ENCODE results near the gene CYTIP. TPM values are rescaled to one million over a fixed set of nuclear protein-coding genes. Genes with fewer than 3 reads are reported as not detected.

The CYTIP gene
- total and polyA plus RNA-seq, 7 experiments from 2014 or later, result 170 to 406 (median 322) TPM

DNA sequence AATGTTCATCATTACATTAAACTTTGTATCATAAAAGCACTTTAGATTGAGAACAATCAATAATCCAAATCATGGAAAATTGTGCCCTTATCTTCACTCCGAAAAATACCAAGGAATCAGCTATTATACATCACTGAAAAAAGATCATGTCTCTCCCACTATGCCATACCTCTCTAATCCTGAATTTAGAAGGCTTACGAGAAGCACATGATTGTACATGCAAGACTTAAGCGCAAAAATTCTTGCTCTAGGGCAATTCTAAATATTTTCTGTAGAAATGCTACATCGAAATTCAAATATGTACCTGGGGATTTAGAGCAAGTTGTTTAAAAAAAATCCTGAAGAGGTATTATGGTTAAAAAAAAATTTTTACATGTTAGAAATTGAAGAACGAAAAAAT lies 1.3 kb downstream of the CYTIP start:
- H3K36me3 Mint-ChIP-seq, result peaks cover 46 to 61% (median 56%) of the 10 kb centered on the region in 5 donors

DNA sequence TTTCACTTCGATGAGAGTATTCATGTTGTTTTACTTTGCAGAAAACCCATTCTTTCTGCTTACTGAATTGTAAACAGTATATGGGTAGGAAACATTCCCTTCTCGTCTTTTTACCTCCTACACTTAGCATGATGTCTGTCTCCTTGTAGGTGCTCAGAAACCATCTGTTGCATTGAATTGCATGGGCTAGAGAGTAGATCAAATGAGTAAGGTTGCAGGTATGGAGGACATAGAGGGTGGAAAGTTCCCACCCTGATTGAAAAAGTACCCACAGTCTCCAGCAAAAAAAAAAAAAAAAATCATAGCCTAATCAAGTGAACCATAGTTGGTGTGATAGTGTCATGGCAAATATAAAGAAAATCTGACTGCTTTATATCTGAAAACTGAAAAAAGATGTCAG lies 1.7 kb downstream of the CYTIP start:
- H3K36me3 ChIP-seq (ENCODE audit: control insufficient read depth in 2 of 3, insufficient read depth in 3 of 3, low read length in 3 of 3), result peaks cover 11 to 46% (median 11%) of the 10 kb centered on the region in 3 experiments
- H3K27ac ChIP-seq (ENCODE audit: low read depth, low read length), result peak overlapping the region; percentile 89
- ChIA-PET POLR2A (interaction anchor here (0.6 to 27.4 kb wide), 6 partner anchors 10 to 447 kb away, joined by 3 to 810 read pairs (median 426); partner anchors contain the start of gene ERMN), CTCF (interaction anchor here (2.4 to 3.9 kb wide), 2 partner anchors 39 to 115 kb away, joined by 19 to 21 read pairs; no protein-coding TSS in a partner anchor)
- peak overlapping the region; percentile 97 for H3K4me3 ChIP-seq (ENCODE audit: low read length)
- intact Hi-C loops (cut with micrococcal nuclease), result loop anchor here (5.0 to 10.0 kb wide), 4 partner anchors 435 to 1110 kb away; partner anchors contain the start of genes NR4A2 (in 2 of the 2), ACVR1 (in 1 of the 2), CCDC148 (in 1 of the 2) and PKP4 (in 1 of the 2)
- H3K27me3 Mint-ChIP-seq, result no peaks in the 10 kb centered on the region
- H3K9me3 ChIP-seq (ENCODE audit: control insufficient read depth in 2 of 3, low read length in 3 of 3), result no peaks in the 10 kb centered on the region
- no peaks in the 10 kb centered on the region for H3K27me3 ChIP-seq (ENCODE audit: control insufficient read depth in 2 of 2, insufficient read depth in 2 of 2, low read length in 2 of 2)
- DNase-seq (peak in 2 of 9 donors; percentile 34 to 51), ATAC-seq (no peak)
- peaks cover 47 to 64% (median 61%) of the 10 kb centered on the region in 5 donors for H3K36me3 Mint-ChIP-seq
- peaks cover 12 to 20% of the 10 kb centered on the region in 2 donors for H3K4me1 ChIP-seq (ENCODE audit: control insufficient read depth in 2 of 2, insufficient read depth in 2 of 2, low read length in 2 of 2)
- peak overlapping the region; percentile 95 to 100 (median 98) for H3K27ac Mint-ChIP-seq
- H3K9me3 Mint-ChIP-seq, result peaks cover 0 to 6% (median 0%) of the 10 kb centered on the region in 11 donors
- H3K4me3 Mint-ChIP-seq, result peak overlapping the region; percentile 92 to 100 (median 97)
- peaks cover 22 to 42% (median 28%) of the 10 kb centered on the region in 7 donors for H3K4me1 Mint-ChIP-seq

More for the DNA sequence above, 1.3 kb downstream of the CYTIP start:
- Histone ChIP-seq H3K9me3 (ENCODE audit: control insufficient read depth in 2 of 3, low read length in 3 of 3) (no peaks in the 10 kb centered on the region), H3K4me1 (ENCODE audit: control insufficient read depth in 2 of 2, insufficient read depth in 2 of 2, low read length in 2 of 2) (peaks cover 16 to 24% of the 10 kb centered on the region in 2 donors), H3K36me3 (ENCODE audit: control insufficient read depth in 2 of 3, insufficient read depth in 3 of 3, low read length in 3 of 3) (peaks cover 11 to 46% (median 11%) of the 10 kb centered on the region in 3 experiments), H3K27me3 (ENCODE audit: control insufficient read depth in 2 of 2, insufficient read depth in 2 of 2, low read length in 2 of 2) (no peaks in the 10 kb centered on the region), H3K4me3 (ENCODE audit: low read length) (peak overlapping the region; percentile 97), H3K27ac (ENCODE audit: low read depth, low read length) (peak overlapping the region; percentile 89)
- Mint-ChIP-seq H3K4me3 (peak overlapping the region; percentile 92 to 100 (median 97)), H3K4me1 (peaks cover 26 to 43% (median 32%) of the 10 kb centered on the region in 7 donors), H3K27ac (peak overlapping the region; percentile 95 to 100 (median 98)), H3K27me3 (no peaks in the 10 kb centered on the region), H3K9me3 (peaks cover 0 to 6% (median 0%) of the 10 kb centered on the region in 11 donors)
- DNase-seq (no peak), ATAC-seq (no peak)
- POLR2A ChIA-PET, result interaction anchor here (0.6 to 27.4 kb wide), 11 partner anchors 9 to 449 kb away, joined by 3 to 810 read pairs (median 7); partner anchors contain the start of gene ERMN
- CTCF ChIA-PET, result interaction anchor here (1.0 to 3.9 kb wide), 10 partner anchors 11 to 115 kb away, joined by 3 to 21 read pairs (median 8); no protein-coding TSS in a partner anchor
- intact Hi-C loops (cut with micrococcal nuclease), result loop anchor here (5.0 to 10.0 kb wide), 4 partner anchors 435 to 1110 kb away; partner anchors contain the start of genes NR4A2 (in 2 of the 2), ACVR1 (in 1 of the 2), CCDC148 (in 1 of the 2) and PKP4 (in 1 of the 2)

DNA sequence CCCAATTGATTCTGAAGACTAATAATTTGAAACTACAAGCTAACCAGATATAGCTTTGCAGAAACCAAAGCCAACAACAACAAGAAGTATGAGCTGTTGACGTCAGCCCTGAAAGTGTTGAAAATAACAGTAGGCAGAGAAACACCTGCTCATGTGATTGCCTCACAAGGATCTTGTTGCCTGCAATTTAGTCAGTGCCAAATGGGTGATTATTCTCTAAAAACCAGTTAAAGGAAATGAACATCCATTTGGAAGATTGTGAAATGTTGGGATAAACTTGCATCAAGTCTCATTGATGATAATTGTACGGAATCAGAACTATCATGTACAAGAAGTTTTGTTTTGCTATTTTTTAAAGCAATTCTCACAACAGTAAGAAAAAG lies 2.8 kb downstream of the CYTIP start:
- H3K27me3 ChIP-seq (ENCODE audit: control insufficient read depth in 2 of 2, insufficient read depth in 2 of 2, low read length in 2 of 2), result no peaks in the 10 kb centered on the region
- DNase-seq, result peak in 7 of 9 donors; percentile 67 to 86 (median 77)
- peaks cover 11 to 46% (median 11%) of the 10 kb centered on the region in 3 experiments for H3K36me3 ChIP-seq (ENCODE audit: control insufficient read depth in 2 of 3, insufficient read depth in 3 of 3, low read length in 3 of 3)
- peak overlapping the region; percentile 89 for H3K27ac ChIP-seq (ENCODE audit: low read depth, low read length)
- Mint-ChIP-seq H3K4me3 (peak overlapping the region; percentile 92 to 100 (median 97)), H3K27me3 (no peaks in the 10 kb centered on the region), H3K4me1 (peaks cover 12 to 38% (median 23%) of the 10 kb centered on the region in 7 donors), H3K9me3 (peaks cover 0 to 6% (median 0%) of the 10 kb centered on the region in 11 donors), H3K27ac (peak overlapping the region; percentile 95 to 100 (median 98)), H3K36me3 (peaks cover 50 to 73% (median 68%) of the 10 kb centered on the region in 5 donors)
- peak; percentile 70 for ATAC-seq
- peak overlapping the region; percentile 97 for H3K4me3 ChIP-seq (ENCODE audit: low read length)
- intact Hi-C loops (cut with micrococcal nuclease), result loop anchor here (1.0 to 10.0 kb wide), 11 partner anchors 8 to 1109 kb away; partner anchors contain the start of genes NR4A2 (in 2 of the 2), ACVR1 (in 1 of the 2), CCDC148 (in 1 of the 2) and PKP4 (in 1 of the 2)
- H3K9me3 ChIP-seq (ENCODE audit: control insufficient read depth in 2 of 3, low read length in 3 of 3), result no peaks in the 10 kb centered on the region
- H3K4me1 ChIP-seq (ENCODE audit: control insufficient read depth in 2 of 2, insufficient read depth in 2 of 2, low read length in 2 of 2), result peaks cover 5 to 11% of the 10 kb centered on the region in 2 donors
- ChIA-PET POLR2A (interaction anchor here (1.0 to 27.4 kb wide), 12 partner anchors 8 to 457 kb away, joined by 3 to 810 read pairs (median 8); partner anchors contain the start of gene ERMN), CTCF (interaction anchor here (0.8 to 9.2 kb wide), 10 partner anchors 9 to 114 kb away, joined by 3 to 80 read pairs (median 8); partner anchors contain the start of gene ERMN)

DNA sequence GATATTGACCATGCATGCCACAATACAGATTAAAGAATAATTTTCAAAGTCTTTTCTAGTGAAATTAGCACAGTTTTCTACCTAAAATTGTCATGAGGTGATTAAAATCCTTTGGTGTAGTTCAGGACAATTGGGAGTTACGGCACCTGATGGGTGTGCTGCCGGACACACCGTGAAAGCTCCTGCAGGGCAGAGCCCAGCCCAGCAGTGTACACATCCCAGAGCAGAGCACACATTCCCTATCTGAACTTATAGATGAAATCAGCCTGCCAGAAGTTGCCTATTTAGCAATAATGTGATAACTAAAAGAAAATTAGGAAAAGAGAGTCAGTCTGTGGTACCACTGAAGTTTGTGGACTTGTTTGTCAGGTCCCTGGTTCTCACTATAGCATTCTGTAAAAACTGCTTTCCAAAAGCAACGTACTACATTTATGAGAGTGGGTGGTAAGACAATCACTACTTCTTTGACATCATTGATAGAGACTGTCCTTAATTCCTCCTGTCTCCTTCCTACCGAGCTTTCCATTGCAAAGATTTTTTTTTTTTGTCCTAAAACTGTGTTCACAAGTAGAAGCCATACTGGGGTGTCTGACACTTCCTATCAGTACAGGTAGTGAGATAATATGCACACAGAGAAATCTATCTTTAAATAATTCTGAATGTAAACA lies 3.4 kb downstream of the CYTIP start:
- Mint-ChIP-seq H3K27me3 (no peaks in the 10 kb centered on the region), H3K4me3 (peak overlapping the region; percentile 92 to 100 (median 97)), H3K9me3 (peaks cover 0 to 6% (median 0%) of the 10 kb centered on the region in 11 donors), H3K36me3 (peaks cover 50 to 76% (median 71%) of the 10 kb centered on the region in 5 donors), H3K27ac (peak overlapping the region; percentile 95 to 100 (median 98)), H3K4me1 (peaks cover 12 to 36% (median 21%) of the 10 kb centered on the region in 7 donors)
- Histone ChIP-seq H3K4me1 (ENCODE audit: control insufficient read depth in 2 of 2, insufficient read depth in 2 of 2, low read length in 2 of 2) (peaks cover 0 to 16% of the 10 kb centered on the region in 2 donors), H3K27me3 (ENCODE audit: control insufficient read depth in 2 of 2, insufficient read depth in 2 of 2, low read length in 2 of 2) (no peaks in the 10 kb centered on the region), H3K4me3 (ENCODE audit: low read length) (peak overlapping the region; percentile 97), H3K9me3 (ENCODE audit: control insufficient read depth in 2 of 3, low read length in 3 of 3) (no peaks in the 10 kb centered on the region), H3K27ac (ENCODE audit: low read depth, low read length) (peak overlapping the region; percentile 89), H3K36me3 (ENCODE audit: control insufficient read depth in 2 of 3, insufficient read depth in 3 of 3, low read length in 3 of 3) (peaks cover 11 to 46% (median 11%) of the 10 kb centered on the region in 3 experiments)
- intact Hi-C loops (cut with micrococcal nuclease), result loop anchor here (1.0 to 10.0 kb wide), 11 partner anchors 7 to 1108 kb away; partner anchors contain the start of genes NR4A2 (in 2 of the 2), ACVR1 (in 1 of the 2), CCDC148 (in 1 of the 2) and PKP4 (in 1 of the 2)
- no peak for ATAC-seq
- peak in 2 of 9 donors; percentile 42 to 48 for DNase-seq
- CTCF ChIA-PET, result interaction anchor here (0.6 to 9.2 kb wide), 13 partner anchors 8 to 149 kb away, joined by 3 to 80 read pairs (median 5); partner anchors contain the start of gene ERMN
- POLR2A ChIA-PET, result interaction anchor here (0.6 to 27.4 kb wide), 17 partner anchors 8 to 572 kb away, joined by 3 to 810 read pairs (median 5); partner anchors contain the start of gene ERMN

DNA sequence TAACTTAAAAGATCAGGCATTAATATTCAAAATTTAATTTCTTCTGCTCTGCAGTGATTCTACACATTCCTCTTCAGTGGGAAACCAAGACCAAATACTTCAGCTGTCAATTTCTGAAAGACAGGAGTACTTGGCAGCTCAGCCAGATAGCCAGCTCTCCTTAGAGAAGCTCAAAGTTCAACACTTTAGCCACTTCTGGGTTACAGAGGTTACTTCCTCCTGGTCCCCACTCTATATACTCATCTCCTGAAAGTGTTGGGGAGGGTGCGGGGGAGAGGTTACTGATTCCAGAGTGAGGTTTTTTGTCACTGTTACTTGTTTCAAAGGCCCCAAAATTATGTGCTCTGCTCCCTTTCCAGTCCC lies 4.1 kb downstream of the CYTIP start:
- Histone ChIP-seq H3K27ac (ENCODE audit: low read depth, low read length) (peak overlapping the region; percentile 89), H3K4me3 (ENCODE audit: low read length) (peak overlapping the region; percentile 97), H3K4me1 (ENCODE audit: control insufficient read depth in 2 of 2, insufficient read depth in 2 of 2, low read length in 2 of 2) (peaks cover 0 to 12% of the 10 kb centered on the region in 2 donors), H3K9me3 (ENCODE audit: control insufficient read depth in 2 of 3, low read length in 3 of 3) (no peaks in the 10 kb centered on the region), H3K36me3 (ENCODE audit: control insufficient read depth in 2 of 3, insufficient read depth in 3 of 3, low read length in 3 of 3) (peaks cover 11 to 46% (median 11%) of the 10 kb centered on the region in 3 experiments), H3K27me3 (ENCODE audit: control insufficient read depth in 2 of 2, insufficient read depth in 2 of 2, low read length in 2 of 2) (no peaks in the 10 kb centered on the region)
- intact Hi-C loops (cut with micrococcal nuclease), result loop anchor here (1.0 to 10.0 kb wide), 9 partner anchors 13 to 1108 kb away; partner anchors contain the start of genes NR4A2 (in 2 of the 2), ACVR1 (in 1 of the 2), ACVR1C (in 1 of the 2) and CCDC148 (in 1 of the 2)
- Mint-ChIP-seq H3K9me3 (peaks cover 0 to 6% (median 0%) of the 10 kb centered on the region in 11 donors), H3K4me3 (peak overlapping the region; percentile 92 to 100 (median 97)), H3K36me3 (peaks cover 50 to 84% (median 79%) of the 10 kb centered on the region in 5 donors), H3K27ac (peak overlapping the region; percentile 95 to 100 (median 98)), H3K4me1 (peaks cover 7 to 40% (median 21%) of the 10 kb centered on the region in 7 donors), H3K27me3 (no peaks in the 10 kb centered on the region)
- DNase-seq (peak in 3 of 9 donors; percentile 17 to 60 (median 41)), ATAC-seq (peak; percentile 31)
- POLR2A ChIA-PET, result interaction anchor here (0.6 to 27.4 kb wide), 18 partner anchors 9 to 459 kb away, joined by 3 to 810 read pairs (median 4); partner anchors contain the start of gene ERMN
- CTCF ChIA-PET, result interaction anchor here (0.9 to 9.2 kb wide), 9 partner anchors 9 to 112 kb away, joined by 3 to 80 read pairs (median 5); partner anchors contain the start of gene ERMN

All from naive thymus-derived CD4-positive, alpha-beta T cell (primary cell).